Measurements from ENCODE around the gene PIK3C2G. TPM values are rescaled to one million over a fixed set of nuclear protein-coding genes. Genes with fewer than 3 reads are reported as not detected.
"Not testable (repeated sequence)": the region's sequence is repeated elsewhere in the genome, so short reads cannot be mapped to it uniquely, and the experiment has no call there.

Gene PIK3C2G
- polyA plus RNA-seq, 4 donors = 3.4 to 5.1 (median 4.7) TPM

DNA sequence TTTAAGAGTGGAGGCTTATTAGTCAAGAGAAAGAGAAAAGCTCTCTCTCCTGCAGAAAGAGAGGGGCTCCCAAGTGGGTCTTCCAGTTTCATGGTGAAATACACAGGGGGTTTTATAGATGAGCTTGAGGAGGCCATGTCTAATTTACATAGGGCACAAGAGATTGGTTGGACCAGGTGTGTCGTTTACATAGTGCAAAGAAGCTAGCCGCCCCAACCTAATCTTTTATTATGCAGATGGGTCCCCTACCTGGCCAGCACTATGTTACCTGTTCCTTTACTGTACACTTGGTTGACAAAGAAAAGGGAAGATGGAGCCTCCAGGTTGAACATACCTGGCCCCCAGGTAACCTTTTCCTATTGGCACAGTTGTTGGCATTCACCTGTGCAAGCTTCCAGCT, 195.0 kb downstream of the PIK3C2G start:
- no peak for DNase-seq (ENCODE audit: low read depth in 4 of 4, low spot score in 2 of 4)

DNA sequence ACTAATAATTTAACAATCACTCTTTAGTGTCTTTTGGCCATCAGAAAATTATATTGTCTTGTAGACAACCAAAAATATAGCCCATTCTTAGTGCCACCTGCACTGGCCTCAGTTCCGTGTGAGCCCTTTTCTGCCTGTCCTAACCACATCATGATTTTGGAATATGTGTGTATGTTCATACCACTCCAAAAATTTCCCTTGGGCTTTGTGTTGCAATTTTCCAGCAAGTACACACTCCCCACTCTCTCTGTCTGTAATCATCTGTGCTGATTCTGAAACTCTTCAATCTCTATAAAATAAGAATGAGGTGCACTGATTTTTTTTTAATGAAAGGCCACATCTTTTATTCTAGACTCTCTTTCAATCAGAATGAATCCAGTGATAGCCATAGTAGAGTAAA, 196.0 kb downstream of the PIK3C2G start:
- no peak for DNase-seq (ENCODE audit: low read depth in 4 of 4, low spot score in 2 of 4)

DNA sequence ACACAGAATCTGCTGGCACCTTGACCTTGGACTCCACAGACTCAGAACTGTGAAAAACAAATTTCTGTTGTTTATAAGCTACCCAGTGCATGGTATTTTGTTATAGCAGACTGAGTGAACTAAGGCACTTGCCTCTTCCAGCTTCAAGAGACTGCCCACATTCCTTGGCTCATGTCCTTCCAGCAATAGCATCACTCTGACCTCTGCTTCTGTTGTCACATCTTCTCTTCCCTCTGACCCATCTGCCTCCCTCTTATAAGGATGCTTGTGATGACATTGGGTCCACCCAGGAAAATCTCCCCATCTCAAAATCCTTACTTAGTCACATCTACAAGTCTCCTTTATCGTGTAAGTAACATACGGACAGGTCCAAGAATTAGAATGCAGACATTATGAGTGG, 200.4 kb downstream of the PIK3C2G start:
- DNase-seq (ENCODE audit: low read depth in 4 of 4, low spot score in 2 of 4) = no peak

DNA sequence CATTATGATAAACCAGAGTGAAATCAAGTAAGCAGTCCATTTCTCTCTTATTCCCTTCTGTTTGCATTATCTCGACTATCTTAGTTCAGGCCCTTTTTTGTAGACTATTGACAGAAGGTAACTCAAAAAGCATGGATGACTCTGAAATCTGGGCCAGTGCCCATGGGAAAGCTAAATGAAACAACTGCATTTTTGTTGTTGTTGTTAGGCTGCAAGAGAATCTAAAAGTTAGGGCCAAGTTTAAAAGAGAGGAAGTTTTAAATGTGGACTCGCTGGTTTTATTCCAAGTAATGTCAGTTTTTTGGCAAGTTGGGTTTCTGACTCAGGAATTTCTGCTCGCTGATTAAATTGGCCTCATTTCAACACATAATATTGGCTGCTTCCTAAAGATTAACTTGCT, 201.1 kb downstream of the PIK3C2G start:
- no peak for DNase-seq (ENCODE audit: low read depth in 4 of 4, low spot score in 2 of 4)

DNA sequence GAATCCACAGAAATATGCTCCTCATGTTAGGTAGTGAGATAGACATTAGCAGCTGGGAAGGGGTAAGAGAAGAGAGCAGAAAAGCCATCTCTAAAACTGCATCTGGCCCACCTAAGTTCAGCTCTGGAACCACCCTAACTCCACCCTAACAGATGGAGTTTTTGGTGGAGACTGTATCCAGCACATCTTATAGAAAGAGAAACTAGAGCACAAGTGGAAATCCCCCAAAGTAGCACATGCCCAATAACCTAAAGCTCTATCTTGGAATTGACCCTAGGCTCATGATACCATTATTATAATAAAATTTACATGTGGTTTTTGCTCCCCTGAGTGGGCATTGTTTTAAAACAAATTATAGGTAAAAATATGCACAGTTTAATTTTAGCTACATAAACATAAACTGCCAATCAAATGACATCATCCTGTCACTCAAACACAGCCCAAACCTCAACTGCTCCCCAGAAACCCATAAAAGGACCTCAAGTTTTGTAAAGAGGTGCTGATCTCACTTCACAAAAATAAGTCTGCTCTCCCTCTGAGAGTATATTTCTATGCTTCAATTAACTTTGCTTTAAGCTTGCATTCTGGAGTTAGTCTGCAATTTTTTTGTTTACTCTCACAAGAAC, 206.4 kb downstream of the PIK3C2G start:
- DNase-seq (ENCODE audit: low read depth in 4 of 4, low spot score in 2 of 4) = no peak

DNA sequence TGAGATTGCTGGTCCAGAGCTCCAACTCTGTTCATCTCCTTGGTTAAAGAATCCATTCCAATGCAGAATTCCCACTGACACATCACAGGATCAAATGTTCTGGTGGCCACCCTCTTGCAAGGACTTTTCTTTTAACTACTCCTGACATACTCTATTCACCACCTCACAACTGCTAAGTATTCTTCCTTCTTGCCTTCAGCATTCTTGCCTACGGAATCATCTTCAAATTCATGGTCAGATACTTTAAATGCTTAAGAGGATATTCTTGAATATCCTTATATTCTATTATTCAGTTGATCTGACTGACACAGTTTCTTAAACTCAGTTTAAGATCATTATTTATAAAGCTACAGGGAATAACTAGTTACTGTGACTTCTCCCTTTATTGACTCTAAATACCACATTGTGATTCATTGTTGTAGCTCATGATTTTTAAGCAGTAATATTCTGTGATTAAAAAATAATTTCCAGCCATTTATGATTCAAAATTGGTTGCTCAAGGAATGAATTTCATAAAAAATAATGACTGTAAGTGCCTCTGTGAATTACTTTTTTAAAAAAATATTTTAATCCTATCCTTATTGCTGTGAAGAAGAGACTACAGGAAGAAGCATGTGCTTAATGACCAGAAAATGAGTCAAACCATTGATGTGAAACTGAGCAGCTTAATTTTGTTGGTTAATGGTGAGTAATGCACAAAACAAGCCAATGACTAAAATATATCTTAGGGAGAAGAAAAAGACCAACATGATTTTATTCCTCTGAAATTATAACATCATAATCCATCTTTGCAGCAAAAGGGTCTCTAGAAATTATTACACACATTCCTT, 207.1 kb downstream of the PIK3C2G start:
- DNase-seq (ENCODE audit: low read depth in 4 of 4, low spot score in 2 of 4) = no peak

DNA sequence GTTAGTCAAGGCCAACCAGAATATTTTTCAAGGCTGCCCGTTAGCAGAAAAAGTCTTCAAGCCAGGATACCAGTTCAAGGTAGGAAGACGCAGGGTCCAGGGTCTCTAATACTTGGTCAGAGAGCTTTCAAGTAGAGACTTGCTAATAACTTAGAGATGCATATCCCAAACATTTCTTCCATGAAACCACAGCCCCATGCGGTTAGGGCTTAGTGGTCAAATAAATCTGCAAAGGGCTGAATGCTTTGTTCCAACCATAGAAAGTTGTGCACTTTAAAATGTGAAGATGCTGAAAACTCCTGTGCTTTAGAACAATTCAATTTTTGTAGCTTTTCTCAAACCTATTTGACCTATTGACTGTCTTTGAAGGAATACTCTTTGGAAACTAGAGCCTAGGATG, 208.9 kb downstream of the PIK3C2G start:
- no peak for DNase-seq (ENCODE audit: low read depth in 4 of 4, low spot score in 2 of 4)

DNA sequence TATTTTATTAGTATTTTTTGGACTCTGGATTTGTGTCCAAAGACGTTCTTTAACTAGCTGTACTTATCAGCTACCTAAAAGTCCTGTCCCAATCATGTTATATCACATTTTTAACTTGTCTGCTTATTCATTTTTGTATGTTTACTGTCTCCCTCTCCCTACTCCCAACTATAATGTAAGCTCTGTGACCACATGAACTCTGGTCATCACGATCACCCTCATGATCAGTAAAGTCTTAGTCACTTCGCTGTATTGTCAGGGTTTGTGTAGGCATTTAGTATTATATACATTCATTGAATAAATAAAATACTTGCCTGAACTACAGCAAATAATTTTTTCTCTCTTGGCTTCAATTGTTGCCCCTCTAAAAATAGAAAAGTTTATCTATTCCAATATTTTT, 211.0 kb downstream of the PIK3C2G start:
- no peak for DNase-seq (ENCODE audit: low read depth in 4 of 4, low spot score in 2 of 4)

DNA sequence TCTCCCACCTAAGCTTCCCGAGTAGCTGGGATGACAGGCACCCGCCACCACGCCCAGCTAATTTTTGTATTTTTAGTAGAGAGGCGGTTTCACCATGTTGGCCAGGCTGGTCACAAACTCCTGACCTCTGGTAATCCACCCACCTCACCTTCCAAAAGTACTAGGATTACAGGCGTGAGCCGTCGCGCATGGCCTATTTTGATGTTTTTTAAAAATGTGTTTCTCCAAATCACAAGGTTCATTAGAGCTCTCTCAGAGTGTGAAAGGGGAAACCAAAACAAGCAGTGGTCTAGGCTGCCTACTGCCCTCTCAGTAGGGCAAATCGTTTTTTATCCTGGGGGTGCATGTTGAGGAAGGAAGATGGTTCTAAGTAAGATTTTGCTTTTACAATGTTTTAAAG, 211.5 kb downstream of the PIK3C2G start:
- no peak for DNase-seq (ENCODE audit: low read depth in 4 of 4, low spot score in 2 of 4)

DNA sequence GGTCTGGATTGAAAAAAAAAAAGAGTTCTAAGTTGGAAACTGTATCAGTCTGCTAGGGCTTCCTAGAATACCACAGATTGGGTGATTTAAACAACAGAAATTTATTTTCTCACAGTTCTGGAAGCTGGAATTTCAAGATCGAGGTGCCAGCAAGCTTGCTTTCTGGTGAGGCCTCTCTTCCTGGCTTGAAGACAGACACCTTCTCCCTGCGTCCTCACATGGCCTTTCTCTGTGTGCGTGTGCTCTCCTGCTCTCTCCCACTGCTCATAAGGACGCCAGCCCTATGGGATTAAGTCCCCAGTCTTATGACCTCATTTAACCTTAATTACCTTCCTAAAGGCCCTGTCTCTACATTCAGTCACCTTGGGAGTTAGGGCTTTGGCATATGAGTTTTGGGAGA, 215.5 kb downstream of the PIK3C2G start:
- no peak for DNase-seq (ENCODE audit: low read depth in 4 of 4, low spot score in 2 of 4)

DNA sequence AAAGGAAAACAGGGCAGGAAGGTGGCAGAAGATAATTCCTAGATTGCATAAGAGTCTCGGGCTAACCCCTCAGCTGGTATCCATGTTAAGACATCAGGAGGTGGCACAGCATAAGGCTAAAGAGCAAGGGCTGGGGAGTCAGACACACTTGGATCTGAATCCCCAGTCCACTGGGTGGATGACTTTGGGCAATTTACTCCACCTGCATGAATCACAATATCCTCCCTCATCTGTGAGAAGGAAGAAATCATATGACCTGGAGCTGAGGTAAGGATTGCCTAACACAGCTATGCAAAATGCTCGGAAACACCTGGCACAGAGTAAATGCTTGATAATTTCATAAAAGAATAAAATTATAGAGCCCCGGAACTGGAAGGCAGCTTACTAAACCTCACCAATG, 217.9 kb downstream of the PIK3C2G start:
- DNase-seq (ENCODE audit: low read depth in 4 of 4, low spot score in 2 of 4) = no peak

DNA sequence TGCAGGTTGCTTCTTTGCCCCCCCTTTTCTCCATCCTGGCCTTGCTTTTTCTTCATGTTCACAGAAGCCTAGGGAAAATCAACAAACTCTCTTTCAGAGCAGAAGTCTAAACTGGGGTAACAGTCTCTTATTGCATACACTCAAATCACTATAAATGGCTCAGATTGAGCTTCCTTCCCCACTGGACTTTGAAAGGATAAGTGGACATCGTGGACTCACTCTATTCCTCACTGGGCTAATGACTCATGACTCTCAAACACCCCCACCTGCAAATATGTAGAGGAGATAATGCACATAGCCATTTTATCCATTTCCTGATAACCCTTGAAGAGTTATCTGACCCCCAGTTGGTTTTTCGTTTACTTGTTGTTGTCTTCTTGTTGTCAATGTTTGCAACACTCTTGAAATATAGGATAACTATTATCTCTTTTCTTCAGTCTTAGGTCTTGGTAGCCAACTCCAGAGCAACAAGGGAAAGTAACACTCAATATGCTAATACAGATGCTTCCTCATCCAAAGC, 221.3 kb downstream of the PIK3C2G start:
- no peak for DNase-seq (ENCODE audit: low read depth in 4 of 4, low spot score in 2 of 4)

DNA sequence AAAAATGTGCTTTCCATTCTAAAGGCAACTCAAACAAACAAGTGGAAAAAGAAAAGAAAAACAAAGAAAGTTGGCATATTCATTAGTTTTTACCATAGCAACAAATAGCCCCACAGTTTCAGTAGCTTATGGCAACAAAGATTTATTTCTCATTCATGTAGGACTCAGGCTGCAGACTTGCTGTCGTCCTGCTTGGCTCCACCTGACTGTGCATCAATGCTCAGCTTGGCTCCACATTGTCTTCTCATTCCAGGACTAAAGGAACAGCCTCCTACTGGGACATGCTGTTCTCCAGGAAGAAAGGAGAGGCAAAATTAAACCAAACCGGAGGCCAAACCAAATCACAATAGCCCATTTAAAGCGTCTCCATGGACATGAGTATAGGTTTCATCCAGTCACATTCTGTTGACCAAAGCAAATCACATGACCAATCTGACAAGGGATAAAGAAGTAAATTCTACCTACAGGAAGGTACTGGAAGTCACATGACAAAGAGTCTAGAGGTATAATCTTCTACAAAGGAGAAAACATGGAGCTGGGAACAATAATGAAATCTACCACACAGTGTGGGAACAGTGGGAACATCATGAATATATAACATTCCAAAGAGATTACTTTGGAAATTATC, 222.5 kb downstream of the PIK3C2G start:
- DNase-seq (ENCODE audit: low read depth in 4 of 4, low spot score in 2 of 4) = no peak

DNA sequence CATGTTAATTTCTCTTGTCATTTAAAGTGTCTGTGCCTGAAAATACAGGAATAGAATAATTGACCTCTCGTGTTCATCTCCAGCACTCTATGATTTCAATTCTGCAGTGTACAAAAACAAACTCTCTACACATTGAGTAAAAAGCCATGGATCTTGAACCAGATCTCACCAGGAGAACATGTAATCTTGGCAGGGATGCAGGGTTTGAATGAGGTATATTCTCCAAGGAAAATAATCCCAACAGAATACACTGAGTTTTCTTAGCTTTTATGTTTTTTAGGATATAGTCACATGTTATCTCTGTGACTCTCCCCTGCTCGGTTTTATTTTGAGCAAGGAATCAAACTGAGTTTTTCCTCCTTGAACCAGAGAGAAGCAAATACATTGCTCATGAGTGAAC, 224.7 kb downstream of the PIK3C2G start:
- DNase-seq (ENCODE audit: low read depth in 4 of 4, low spot score in 2 of 4) = no peak

DNA sequence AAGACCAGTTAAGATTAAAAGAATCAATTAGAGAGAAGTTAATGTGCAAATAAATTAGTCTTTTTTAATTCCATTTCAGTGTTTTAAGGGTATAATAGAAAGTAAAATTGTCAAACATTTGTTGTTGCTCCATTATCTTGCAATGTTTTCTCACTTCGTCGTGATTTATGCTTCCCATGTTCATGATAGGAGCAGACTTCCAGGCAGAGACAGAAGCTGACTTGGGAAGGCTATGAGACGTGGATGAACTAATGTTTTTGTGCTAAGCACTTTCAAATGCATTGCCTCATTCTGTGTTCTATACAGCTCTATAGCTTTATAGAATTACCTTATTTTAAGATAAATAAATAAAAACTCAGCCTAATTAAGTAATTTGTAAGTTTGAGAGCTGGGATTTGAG, 226.2 kb downstream of the PIK3C2G start:
- DNase-seq (ENCODE audit: low read depth in 4 of 4, low spot score in 2 of 4) = no peak

DNA sequence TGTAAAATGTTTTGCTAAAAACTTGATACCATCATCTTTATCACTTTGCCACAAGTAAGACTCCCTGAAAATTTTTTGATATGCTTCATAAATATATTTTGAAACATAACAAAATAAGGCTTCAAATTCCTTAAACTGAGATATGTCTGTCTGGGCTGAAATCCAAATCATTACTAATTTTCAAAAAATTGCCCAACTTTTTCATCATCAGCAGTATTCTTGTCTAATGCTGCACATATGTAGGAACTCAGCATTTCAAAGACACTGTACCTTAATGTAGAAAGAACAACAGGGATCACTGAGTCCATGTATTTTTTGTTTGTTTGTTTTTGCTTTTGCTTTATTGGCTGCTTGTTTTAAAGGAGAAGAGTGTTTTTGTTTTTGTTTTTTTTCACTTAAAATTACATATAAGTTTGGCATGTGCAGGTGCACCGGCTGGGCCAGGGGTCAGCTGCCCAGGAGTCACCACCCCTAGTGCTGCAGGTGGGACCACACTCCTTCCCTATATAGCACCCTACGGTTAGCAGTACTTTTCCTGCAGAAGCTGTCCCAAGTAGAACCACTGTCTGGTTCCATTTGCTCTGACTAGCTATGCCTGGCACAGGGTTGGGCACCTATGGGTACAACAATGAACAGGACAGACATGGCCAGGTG, 231.2 kb downstream of the PIK3C2G start:
- no peak for DNase-seq (ENCODE audit: low read depth in 4 of 4, low spot score in 2 of 4)

DNA sequence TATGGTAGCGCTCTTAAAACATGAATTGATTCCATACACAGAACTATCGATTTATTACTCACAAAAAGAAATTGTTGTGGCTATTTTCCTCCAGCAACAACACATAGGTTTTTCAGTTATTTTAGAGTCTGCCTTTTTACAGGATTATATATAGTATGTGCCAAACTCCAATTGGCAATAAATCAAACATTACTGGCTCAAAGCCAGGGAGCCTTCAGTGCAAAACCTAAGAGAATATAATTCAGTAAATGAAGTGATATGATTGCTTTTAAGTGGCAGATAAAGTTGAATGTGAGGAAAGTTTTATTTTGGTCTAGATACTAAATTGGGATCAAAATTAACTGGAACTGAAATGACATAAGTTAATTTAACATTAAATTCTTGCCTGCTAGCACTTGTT, 234.8 kb downstream of the PIK3C2G start:
- no peak for DNase-seq (ENCODE audit: low read depth in 4 of 4, low spot score in 2 of 4)

DNA sequence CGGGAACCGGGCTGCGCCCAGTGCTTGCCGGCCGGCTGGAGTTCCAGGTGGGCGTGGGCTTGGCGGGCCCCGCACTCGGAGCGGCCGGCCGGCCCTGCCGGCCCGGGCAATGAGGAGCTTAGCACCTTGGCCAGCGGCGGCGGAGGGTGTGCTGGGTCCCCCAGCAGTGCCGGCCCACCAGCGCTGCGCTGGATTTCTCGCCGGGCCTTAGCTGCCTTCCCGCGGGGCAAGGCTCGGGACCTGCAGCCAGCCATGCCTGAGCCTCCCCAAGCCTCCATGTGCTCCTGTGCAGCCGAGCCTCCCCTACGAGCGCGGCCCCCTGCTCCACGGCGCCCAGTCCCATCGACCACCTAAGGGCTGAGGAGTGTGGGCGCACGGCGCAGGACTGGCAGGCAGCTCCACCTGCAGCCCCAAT, 238.8 kb downstream of the PIK3C2G start:
- DNase-seq (ENCODE audit: low read depth in 4 of 4, low spot score in 2 of 4) = not testable (repeated sequence)

DNA sequence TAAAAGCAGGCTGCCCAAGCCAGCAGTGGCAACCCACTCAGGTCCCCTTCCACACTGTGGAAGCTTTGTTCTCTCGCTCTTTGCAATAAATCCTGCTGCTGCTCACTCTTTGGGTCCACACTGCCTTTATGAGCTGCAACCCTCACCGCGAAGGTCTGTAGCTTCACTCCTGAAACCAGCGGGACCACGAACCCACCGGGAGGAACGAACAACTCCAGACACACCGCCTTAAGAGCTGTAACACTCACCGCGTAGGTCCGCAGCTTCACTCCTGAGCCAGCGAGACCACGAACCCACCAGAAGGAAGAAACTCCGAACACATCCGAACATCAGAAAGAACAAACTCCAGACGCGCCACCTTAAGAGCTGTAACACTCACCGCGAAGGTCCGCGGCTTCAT, 239.4 kb downstream of the PIK3C2G start:
- DNase-seq (ENCODE audit: low read depth in 4 of 4, low spot score in 2 of 4) = not testable (repeated sequence)

DNA sequence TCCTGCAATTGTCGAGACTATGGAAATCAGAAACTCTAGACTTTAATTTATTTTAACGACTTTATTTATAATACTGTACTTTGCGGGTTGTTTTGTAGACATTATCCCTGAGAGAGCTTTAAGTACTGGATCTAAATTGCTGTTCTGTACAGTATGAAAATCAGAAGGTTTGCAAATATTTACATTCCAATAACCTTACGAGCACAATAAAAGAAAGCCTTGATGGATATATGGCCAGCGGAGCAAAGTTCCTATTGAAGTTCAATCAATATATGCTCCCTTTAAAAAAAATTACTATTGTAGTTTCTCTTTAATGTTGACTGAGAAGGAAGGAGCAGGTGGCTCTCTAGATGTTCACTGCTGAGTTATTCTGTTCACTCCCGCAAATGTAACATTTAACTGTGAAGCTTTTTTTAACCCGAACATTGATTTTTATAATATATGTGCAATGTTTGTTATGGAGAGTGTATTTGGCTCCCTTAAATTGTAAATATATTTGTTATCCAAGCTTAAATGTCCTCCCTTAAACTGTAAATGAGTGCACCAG, 241.2 kb downstream of the PIK3C2G start:
- no peak for DNase-seq (ENCODE audit: low read depth in 4 of 4, low spot score in 2 of 4)

DNA sequence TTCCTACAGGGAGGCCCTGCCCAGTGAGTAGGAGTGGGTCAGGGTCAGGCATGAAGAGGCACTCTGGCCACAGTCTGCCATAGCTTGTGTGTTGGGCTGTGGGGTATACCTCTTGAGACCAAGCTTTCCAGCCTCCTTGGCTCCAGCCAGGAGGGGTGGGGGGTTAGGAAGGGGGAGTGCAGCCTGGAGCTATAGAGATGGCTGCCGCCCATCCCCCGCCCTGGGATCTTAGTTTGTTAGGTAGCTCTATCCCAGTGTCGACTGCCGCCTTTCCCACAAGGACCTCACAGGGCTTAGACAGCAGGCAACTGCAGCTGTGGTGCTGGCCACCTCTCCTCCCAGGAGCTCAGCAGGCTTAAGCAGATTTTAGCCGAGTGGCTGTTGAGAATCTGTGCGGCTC, 260.1 kb downstream of the PIK3C2G start:
- no peak for DNase-seq (ENCODE audit: low read depth in 4 of 4, low spot score in 2 of 4)
